Gastrocnemius medialis (tissue), 4 donors: ENCODE data around the gene SBF1. TPM values are rescaled to one million over a fixed set of nuclear protein-coding genes. Genes with fewer than 3 reads are reported as not detected.

Source experiments
- ATAC-seq, 2 donors: fragments of 150-250 bp; one replicate each; pipeline ENCODE4 v1.9.1; 2016
- DNase-seq, 2 donors: peaks; one replicate each; pipeline ENCODE4 v3.0.0-alpha.2; 2019
- H3K27ac ChIP-seq, 4 donors: fragments of 200-600 bp; sonication (generic); 1 replicate in 1 of 4; 2 replicates in 3 of 4; pipeline ENCODE4 v1.5.1; 2016 to 2018; ENCODE audit warnings: mild to moderate bottlenecking in 2 of 4, moderate library complexity in 1 of 4
- H3K27me3 ChIP-seq, 3 donors: fragments of 200-600 bp; sonication (generic) in 2 of 3; 1 replicate in 1 of 3; 2 replicates in 2 of 3; pipeline versions ENCODE4 v1.5.1 to v1.6.0; 2016 to 2019; ENCODE audit warnings: mild to moderate bottlenecking in 1 of 3, moderate library complexity in 1 of 3
- H3K36me3 ChIP-seq, 2 donors: fragments of 200-600 bp; sonication (generic) in 1 of 2; one replicate each; pipeline ENCODE4 v1.5.1; 2017 to 2018
- H3K4me1 ChIP-seq, 2 donors: fragments of 200-600 bp; sonication (generic) in 1 of 2; one replicate each; pipeline ENCODE4 v1.5.1; 2016 to 2017; ENCODE audit warnings: mild to moderate bottlenecking in 2 of 2
- H3K4me3 ChIP-seq, 4 donors: fragments of 200-600 bp; sonication (generic) in 3 of 4; 1 replicate in 1 of 4; 2 replicates in 3 of 4; pipeline ENCODE4 v1.5.1; 2016 to 2019; ENCODE audit warnings: mild to moderate bottlenecking in 2 of 4
- H3K9me3 ChIP-seq, 3 donors: fragments of 200-600 bp; sonication (generic) in 2 of 3; 1 replicate in 1 of 3; 2 replicates in 2 of 3; pipeline ENCODE4 v1.5.1; 2016 to 2019
- CTCF ChIP-seq, 5 experiments: fragments of 450-650 bp in 3 of 5; fragments of 200-600 bp in 2 of 5; sonication (generic) in 2 of 5; IDR thresholded peaks in 4 of 5; conservative IDR thresholded peaks in 1 of 5; 1 replicate in 4 of 5; 2 replicates in 1 of 5; pipeline ENCODE4 v1.5.1; 2016 to 2019; ENCODE audit warnings: antibody characterized with exemption in 5 of 5, mild to moderate bottlenecking in 3 of 5, moderate library complexity in 3 of 5
- POLR2A ChIP-seq, 2 donors: fragments of 450-650 bp; IDR thresholded peaks; one replicate each; pipeline ENCODE4 v1.6.1; 2017; ENCODE audit warnings: antibody characterized with exemption in 2 of 2, mild to moderate bottlenecking in 2 of 2, moderate library complexity in 2 of 2
- in situ Hi-C, 4 donors: fragments of 200-750 bp; cut with MboI; loops; one replicate each; pipeline versions ENCODE4 v1.15.0 to v1.8.0; 2017; ENCODE audit warnings: low sequenced_read_pairs in 4 of 4
- intact Hi-C: fragments of 100-400 bp; cut with DNase I; formaldehyde crosslinking; loops from one replicate; pipeline ENCODE4 v1.15.1; 2023; ENCODE audit warnings: low total_unique reads
- total RNA-seq, 4 donors: library from RNA; depleted of rRNA; stranded (reverse); fragments of >200 nt; gene quantifications; one replicate each; pipeline versions ENCODE4 v1.1.0 to v1.2.3, GENCODE V29; 2016

SBF1 gene
- total RNA-seq, 4 donors from 2014 or later, result 50.5 to 116 (median 107) TPM

- Histone ChIP-seq H3K4me3 (no peak overlapping the region), H3K9me3 (no peaks in the 10 kb centered on the region), H3K27me3 (no peaks in the 10 kb centered on the region), H3K27ac (no peak overlapping the region), H3K36me3 (peaks cover 0 to 66% of the 10 kb centered on the region in 2 donors), H3K4me1 (no peaks in the 10 kb centered on the region)
- no peak for DNase-seq
- no peak for ATAC-seq
- intact Hi-C loops, result no loop called here
- in situ Hi-C loops, result no loop called here
- TF ChIP-seq POLR2A (IDR thresholded peaks at IDR 0.05), result no peak
- TF ChIP-seq CTCF (IDR thresholded peaks at IDR 0.05 in 4 of 5, conservative IDR thresholded peaks at IDR 0.05 in 1 of 5), result no peak
These were observed 19.6 kb downstream of the SBF1 start for GRCh38 chr22:50455201-50455600.

- H3K9me3 ChIP-seq, result no peaks in the 10 kb centered on the region
- DNase-seq, result no peak
- in situ Hi-C loops (no loop called here), intact Hi-C loops (no loop called here)
- ATAC-seq, result no peak
- no peaks in the 10 kb centered on the region for H3K4me1 ChIP-seq
- H3K4me3 ChIP-seq, result no peak overlapping the region
- no peaks in the 10 kb centered on the region for H3K27me3 ChIP-seq
- peaks cover 0 to 60% of the 10 kb centered on the region in 2 donors for H3K36me3 ChIP-seq
- TF ChIP-seq POLR2A (IDR thresholded peaks at IDR 0.05) (no peak), CTCF (IDR thresholded peaks at IDR 0.05 in 4 of 5, conservative IDR thresholded peaks at IDR 0.05 in 1 of 5) (no peak)
- H3K27ac ChIP-seq, result no peak overlapping the region
These were observed 20.2 kb downstream of the SBF1 start for GRCh38 chr22:50454556-50455075.

GRCh38 chr22:50452649-50453048 lies 22.2 kb downstream of the SBF1 start:
- Histone ChIP-seq H3K36me3 (peaks cover 0 to 48% of the 10 kb centered on the region in 2 donors), H3K4me3 (no peak overlapping the region), H3K27me3 (no peaks in the 10 kb centered on the region), H3K27ac (no peak overlapping the region), H3K4me1 (no peaks in the 10 kb centered on the region), H3K9me3 (no peaks in the 10 kb centered on the region)
- intact Hi-C loops, result no loop called here
- in situ Hi-C loops, result no loop called here
- ATAC-seq, result no peak
- no peak for DNase-seq
- TF ChIP-seq POLR2A (IDR thresholded peaks at IDR 0.05) (no peak), CTCF (IDR thresholded peaks at IDR 0.05 in 4 of 5, conservative IDR thresholded peaks at IDR 0.05 in 1 of 5) (no peak)

GRCh38 chr22:50447576-50448551 lies 27.0 kb downstream of the SBF1 start:
- H3K4me1 ChIP-seq, result no peaks in the 10 kb centered on the region
- no peak for DNase-seq
- no peak overlapping the region for H3K4me3 ChIP-seq
- in situ Hi-C loops, result no loop called here
- no peaks in the 10 kb centered on the region for H3K27me3 ChIP-seq
- H3K36me3 ChIP-seq, result peaks cover 0 to 24% of the 10 kb centered on the region in 2 donors
- intact Hi-C loops, result no loop called here
- TF ChIP-seq POLR2A (IDR thresholded peaks at IDR 0.05) (no peak), CTCF (IDR thresholded peaks at IDR 0.05 in 4 of 5, conservative IDR thresholded peaks at IDR 0.05 in 1 of 5) (no peak)
- H3K27ac ChIP-seq, result no peak overlapping the region
- no peaks in the 10 kb centered on the region for H3K9me3 ChIP-seq
- ATAC-seq, result no peak
